Hematopoietic multipotent progenitor cell treated with erythropoietin and hydrocortisone succinate and interleukin-3 and kit ligand, for 17 days (in vitro differentiated cells): ENCODE results near the gene TRIM14.
"Not testable (repeated sequence)": the region's sequence is repeated elsewhere in the genome, so short reads cannot be mapped to it uniquely, and the experiment has no call there.

Experiments used
- DNase-seq: peaks from one replicate; pipeline ENCODE4 v3.0.0-alpha.2; 2015; ENCODE audit warnings: low spot score

The TRIM14 gene

GRCh38 chr9:98081477-98082219, 37.4 kb downstream of the TRIM14 start:
- DNase-seq, result no peak

- no peak for DNase-seq
Measured at GRCh38 chr9:98080780-98081179, 38.2 kb downstream of the TRIM14 start.

- no peak for DNase-seq
Measured at GRCh38 chr9:98080326-98080725, 38.7 kb downstream of the TRIM14 start.

- no peak for DNase-seq
Measured at GRCh38 chr9:98078895-98079294, 40.1 kb downstream of the TRIM14 start.

GRCh38 chr9:98076514-98076890, 42.5 kb downstream of the TRIM14 start:
- not testable (repeated sequence) for DNase-seq

- no peak for DNase-seq
Measured at GRCh38 chr9:98075332-98075805, 43.7 kb downstream of the TRIM14 start.

- peak; percentile 67 for DNase-seq
Measured at GRCh38 chr9:98074115-98074990, 44.7 kb downstream of the TRIM14 start.

GRCh38 chr9:98071737-98072136, 47.3 kb downstream of the TRIM14 start:
- DNase-seq, result no peak

- DNase-seq, result no peak
Measured at GRCh38 chr9:98070704-98071103, 48.3 kb downstream of the TRIM14 start.

- DNase-seq, result no peak
Measured at GRCh38 chr9:98069551-98069950, 49.5 kb downstream of the TRIM14 start.

GRCh38 chr9:98067184-98067583, 51.8 kb downstream of the TRIM14 start:
- DNase-seq, result no peak

- DNase-seq, result no peak
Measured at GRCh38 chr9:98066235-98066634, 52.8 kb downstream of the TRIM14 start.

GRCh38 chr9:98064623-98065392, 54.2 kb downstream of the TRIM14 start:
- no peak for DNase-seq

- no peak for DNase-seq
Measured at GRCh38 chr9:98062161-98062560, 56.9 kb downstream of the TRIM14 start.

GRCh38 chr9:98057138-98057799, 61.8 kb downstream of the TRIM14 start:
- DNase-seq, result no peak

GRCh38 chr9:98056269-98057137, 62.5 kb downstream of the TRIM14 start, which contains the start of gene NANS:
Gene NANS (plus strand): TSS chr9:98056732. CDS start chr9:98056809, 77 bp downstream.
- peak; percentile 90 for DNase-seq

GRCh38 chr9:98054376-98054951, 64.6 kb downstream of the TRIM14 start:
- DNase-seq, result no peak

- no peak for DNase-seq
Measured at GRCh38 chr9:98050351-98050750, 68.7 kb downstream of the TRIM14 start.

GRCh38 chr9:98049288-98050072, 69.5 kb downstream of the TRIM14 start:
- no peak for DNase-seq

- DNase-seq, result no peak
Measured at GRCh38 chr9:98047002-98047401, 72.0 kb downstream of the TRIM14 start.
